Transverse colon (tissue), 4 donors: ENCODE results near the gene GNAI1. TPM values are rescaled to one million over a fixed set of nuclear protein-coding genes. Genes with fewer than 3 reads are reported as not detected.

Experiments
- DNase-seq: peaks from one replicate; pipeline ENCODE4 v3.0.0-alpha.2; 2019
- H3K27ac ChIP-seq, 4 donors: fragments of 200-600 bp; sonication (generic); 2 replicates each; pipeline ENCODE4 v1.5.1; 2016 to 2018; ENCODE audit warnings: inconsistent platforms in 4 of 4
- H3K27me3 ChIP-seq: fragments of 200-600 bp; sonication (generic); 2 replicates; pipeline ENCODE4 v1.5.1; 2017; ENCODE audit warnings: inconsistent platforms
- H3K36me3 ChIP-seq, 4 donors: fragments of 200-600 bp; sonication (generic); 2 replicates each; pipeline ENCODE4 v1.5.1; 2017 to 2019; ENCODE audit warnings: inconsistent platforms in 4 of 4
- H3K4me1 ChIP-seq, 4 donors: fragments of 200-600 bp; sonication (generic); 2 replicates each; pipeline ENCODE4 v1.5.1; 2017 to 2020; ENCODE audit warnings: inconsistent platforms in 4 of 4
- H3K4me3 ChIP-seq, 4 donors: fragments of 200-600 bp; sonication (generic); 1 replicate in 1 of 4; 2 replicates in 3 of 4; pipeline versions ENCODE4 v1.5.1 to v1.6.1; 2017 to 2019; ENCODE audit warnings: inconsistent platforms in 4 of 4
- H3K9me3 ChIP-seq, 2 donors: fragments of 200-600 bp; sonication (generic); 2 replicates each; pipeline ENCODE4 v1.5.1; 2017 to 2019; ENCODE audit warnings: inconsistent platforms in 2 of 2
- EP300 ChIP-seq: sonication (generic); formaldehyde crosslinking; IDR thresholded peaks from one replicate; pipeline ENCODE4 v1.6.1; 2017; ENCODE audit warnings: antibody characterized with exemption, low read depth
- POLR2A ChIP-seq: fragments of 450-650 bp; IDR thresholded peaks from one replicate; pipeline ENCODE4 v1.6.1; 2016; ENCODE audit warnings: antibody characterized with exemption, mild to moderate bottlenecking, moderate library complexity
- POLR2AphosphoS5 ChIP-seq, 3 donors: sonication (generic); formaldehyde crosslinking; IDR thresholded peaks; one replicate each; pipeline ENCODE4 v1.6.1; 2016; ENCODE audit warnings: antibody characterized with exemption in 3 of 3
- WGBS, 2 donors: methylation state at CpG; one replicate each; pipeline ENCODE4 v1.1.5; 2018; ENCODE audit warnings: low coverage in 1 of 2; 5-methylcytosine and 5-hydroxymethylcytosine counted together
- in situ Hi-C, 4 donors: fragments of 200-750 bp; cut with MboI; loops; one replicate each; pipeline versions ENCODE4 v1.15.0 to v1.15.1; 2017; ENCODE audit warnings: low sequenced_read_pairs in 3 of 4, low pct_ligation_motif_present in 1 of 4, low pct_unique_long_range_greater_than_20kb in 1 of 4
- intact Hi-C: fragments of 100-400 bp; cut with DNase I; formaldehyde crosslinking; loops from one replicate; pipeline ENCODE4 v1.15.1; 2023; ENCODE audit warnings: low total_unique reads
- total RNA-seq, 4 donors: library from RNA; depleted of rRNA; stranded (reverse); fragments of >200 nt; gene quantifications; one replicate each; pipeline ENCODE4 v1.1.0, GENCODE V29; 2016
- TF ChIP-seq, protein P1 (sequence below), 5 experiments: fragments of 200-600 bp in 3 of 5; fragments of 450-650 bp in 2 of 5; sonication (generic) in 3 of 5; IDR thresholded peaks; 1 replicate in 2 of 5; 2 replicates in 3 of 5; pipeline ENCODE4 v1.5.1; 2016 to 2017; ENCODE audit warnings: antibody characterized with exemption in 5 of 5, inconsistent platforms in 3 of 5, mild to moderate bottlenecking in 2 of 5, moderate library complexity in 1 of 5

The GNAI1 gene
- total RNA-seq, 4 donors from 2014 or later = 3.0 to 46.0 (median 37.4) TPM

DNA sequence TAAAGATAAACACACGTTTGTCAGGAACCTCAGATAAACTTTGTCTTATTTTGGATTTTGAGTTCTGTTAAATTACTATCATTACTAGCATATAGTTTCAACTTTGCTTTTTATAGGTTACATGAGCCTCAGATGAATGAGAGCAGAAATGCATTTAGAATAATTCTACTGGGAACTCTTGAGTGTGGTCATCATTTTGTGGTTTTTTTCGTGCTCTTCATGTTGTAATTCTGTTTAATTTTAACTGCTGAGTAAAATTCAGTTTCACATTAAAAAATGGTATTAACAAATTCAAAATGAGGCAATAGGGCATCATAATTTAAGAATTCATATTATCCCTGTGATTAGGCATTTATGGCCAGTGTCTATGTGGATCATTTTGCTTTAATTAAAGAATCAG is 72.9 kb downstream of the GNAI1 start:
- 46 to 57% methylated on average over 2 of the region's 2 CpGs for WGBS, 2 donors
- no peak for DNase-seq
- Histone ChIP-seq H3K9me3 (no peaks in the 10 kb centered on the region), H3K36me3 (peaks cover 0 to 9% (median under 1%) of the 10 kb centered on the region in 4 donors), H3K4me3 (no peak overlapping the region), H3K4me1 (peaks cover 0 to 10% (median 2%) of the 10 kb centered on the region in 4 donors), H3K27me3 (no peaks in the 10 kb centered on the region), H3K27ac (no peak overlapping the region)
- intact Hi-C loops (no loop called here), in situ Hi-C loops (no loop called here)
- TF ChIP-seq, protein P1, sequence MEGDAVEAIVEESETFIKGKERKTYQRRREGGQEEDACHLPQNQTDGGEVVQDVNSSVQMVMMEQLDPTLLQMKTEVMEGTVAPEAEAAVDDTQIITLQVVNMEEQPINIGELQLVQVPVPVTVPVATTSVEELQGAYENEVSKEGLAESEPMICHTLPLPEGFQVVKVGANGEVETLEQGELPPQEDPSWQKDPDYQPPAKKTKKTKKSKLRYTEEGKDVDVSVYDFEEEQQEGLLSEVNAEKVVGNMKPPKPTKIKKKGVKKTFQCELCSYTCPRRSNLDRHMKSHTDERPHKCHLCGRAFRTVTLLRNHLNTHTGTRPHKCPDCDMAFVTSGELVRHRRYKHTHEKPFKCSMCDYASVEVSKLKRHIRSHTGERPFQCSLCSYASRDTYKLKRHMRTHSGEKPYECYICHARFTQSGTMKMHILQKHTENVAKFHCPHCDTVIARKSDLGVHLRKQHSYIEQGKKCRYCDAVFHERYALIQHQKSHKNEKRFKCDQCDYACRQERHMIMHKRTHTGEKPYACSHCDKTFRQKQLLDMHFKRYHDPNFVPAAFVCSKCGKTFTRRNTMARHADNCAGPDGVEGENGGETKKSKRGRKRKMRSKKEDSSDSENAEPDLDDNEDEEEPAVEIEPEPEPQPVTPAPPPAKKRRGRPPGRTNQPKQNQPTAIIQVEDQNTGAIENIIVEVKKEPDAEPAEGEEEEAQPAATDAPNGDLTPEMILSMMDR (IDR thresholded peaks at IDR 0.05) = no peak
- TF ChIP-seq POLR2AphosphoS5 (IDR thresholded peaks at IDR 0.05) (no peak), POLR2A (no peak), EP300 (no peak)

DNA sequence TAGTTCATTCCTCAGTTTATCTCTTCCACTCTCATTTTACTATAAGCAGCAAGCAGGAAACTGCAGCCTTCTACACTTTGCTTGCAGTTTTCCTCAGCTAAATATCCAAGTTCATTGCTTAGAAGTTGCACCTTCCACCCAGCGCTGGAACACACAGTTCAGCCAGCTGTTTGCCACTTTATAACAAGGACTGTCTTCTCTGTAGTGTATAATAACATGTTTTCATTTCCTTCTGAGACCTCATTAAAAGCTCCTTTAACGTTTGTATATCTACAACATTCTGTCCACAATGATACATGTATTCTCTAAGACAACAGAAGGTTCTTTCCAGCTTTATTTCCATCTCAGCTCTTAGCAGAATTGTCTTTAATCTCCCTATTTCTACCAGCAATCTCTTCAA is 74.1 kb downstream of the GNAI1 start:
- in situ Hi-C loops = no loop called here
- Histone ChIP-seq H3K9me3 (no peaks in the 10 kb centered on the region), H3K4me1 (peaks cover 0 to 10% (median 2%) of the 10 kb centered on the region in 4 donors), H3K27me3 (no peaks in the 10 kb centered on the region), H3K36me3 (peaks cover 0 to 13% (median 4%) of the 10 kb centered on the region in 4 donors), H3K4me3 (no peak overlapping the region), H3K27ac (peak overlapping the region in 1 of 4 donors; percentile 6)
- 48 to 50% methylated on average over 2 of the region's 2 CpGs for WGBS, 2 donors
- DNase-seq = no peak
- no peak for TF ChIP-seq EP300
- TF ChIP-seq POLR2A = no peak
- no peak for TF ChIP-seq POLR2AphosphoS5 (IDR thresholded peaks at IDR 0.05)
- TF ChIP-seq, protein P1 (IDR thresholded peaks at IDR 0.05) = no peak
- intact Hi-C loops = no loop called here

DNA sequence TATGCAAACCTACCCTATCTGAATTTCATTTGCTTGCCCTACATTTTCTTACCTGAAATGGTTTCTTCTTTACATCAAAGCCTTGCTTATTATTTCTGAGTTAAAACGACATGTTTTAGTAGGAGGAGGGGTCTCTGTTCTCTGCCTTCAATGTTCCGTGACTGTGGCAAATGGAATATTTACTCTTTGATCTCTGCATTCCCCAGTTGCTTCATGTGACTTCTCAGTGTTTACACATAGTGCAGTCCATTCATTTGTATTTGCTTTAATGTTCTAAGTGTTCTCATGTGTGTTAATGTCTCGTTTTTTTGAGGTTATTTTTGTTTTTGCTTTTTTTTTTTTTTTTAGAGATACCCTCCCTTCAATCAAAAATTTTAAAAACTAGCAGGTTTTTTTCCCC is 75.8 kb downstream of the GNAI1 start:
- WGBS, 2 donors = 18 to 23% methylated on average over 3 of the region's 3 CpGs
- TF ChIP-seq POLR2AphosphoS5 (IDR thresholded peaks at IDR 0.05) (no peak), POLR2A (no peak), EP300 (no peak)
- TF ChIP-seq, protein P1 (IDR thresholded peaks at IDR 0.05) = no peak
- DNase-seq = no peak
- in situ Hi-C loops (no loop called here), intact Hi-C loops (no loop called here)
- Histone ChIP-seq H3K4me1 (peaks cover 0 to 10% (median 2%) of the 10 kb centered on the region in 4 donors), H3K27ac (no peak overlapping the region), H3K36me3 (peaks cover 0 to 14% (median 3%) of the 10 kb centered on the region in 4 donors), H3K9me3 (no peaks in the 10 kb centered on the region), H3K4me3 (no peak overlapping the region), H3K27me3 (no peaks in the 10 kb centered on the region)

DNA sequence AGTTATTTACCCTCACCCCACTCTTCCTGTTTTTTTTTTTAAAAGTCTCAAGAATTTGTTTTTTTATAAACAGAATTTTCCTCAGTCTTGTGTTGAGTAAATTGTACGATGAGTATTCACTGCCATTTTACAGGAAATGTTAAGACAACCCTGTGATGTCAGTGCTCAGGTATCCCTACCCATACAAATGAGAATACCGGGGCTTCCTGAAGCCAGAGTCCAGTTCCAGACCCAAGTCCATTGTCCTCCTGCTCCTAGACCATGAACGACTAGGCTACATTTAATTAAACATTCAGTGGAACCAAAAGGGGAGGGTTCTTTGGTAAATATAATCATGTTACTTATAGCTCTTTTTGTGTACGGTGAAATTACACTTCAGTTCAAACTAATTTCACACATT is 79.2 kb downstream of the GNAI1 start:
- Histone ChIP-seq H3K9me3 (no peaks in the 10 kb centered on the region), H3K36me3 (peaks cover 0 to 14% (median 2%) of the 10 kb centered on the region in 4 donors), H3K27me3 (no peaks in the 10 kb centered on the region), H3K4me3 (no peak overlapping the region), H3K27ac (no peak overlapping the region), H3K4me1 (peaks cover 0 to 3% (median 0%) of the 10 kb centered on the region in 4 donors)
- 70 to 71% methylated on average over 4 of the region's 4 CpGs for WGBS, 2 donors
- DNase-seq = no peak
- TF ChIP-seq POLR2AphosphoS5 (IDR thresholded peaks at IDR 0.05) (no peak), POLR2A (no peak), EP300 (no peak)
- TF ChIP-seq, protein P1 (IDR thresholded peaks at IDR 0.05) = no peak
- intact Hi-C loops (no loop called here), in situ Hi-C loops (no loop called here)
